Activated CD8-positive, alpha-beta memory T cell treated with anti-CD3 and anti-CD28 coated beads for 36 hours (primary cell): ENCODE results near the gene CEP112. TPM values are rescaled to one million over a fixed set of nuclear protein-coding genes. Genes with fewer than 3 reads are reported as not detected.

ENCODE experiments used
- total RNA-seq, 2 experiments: library from RNA; stranded (reverse); gene quantifications; one replicate each; pipeline ENCODE4 v1.2.3, GENCODE V29; 2021

CEP112 gene
- total RNA-seq, 2 experiments from 2014 or later, result 1.8 to 2.8 TPM

Other genes with a start within 250 kb of the CEP112 start
- gene APOH, start 37.3 kb upstream of the CEP112 start, total RNA-seq, result not detected
- gene PRKCA, start 110.5 kb upstream of the CEP112 start, total RNA-seq, result 10 to 100 TPM; 70.3 to 73.4 TPM